ENCODE measurements around the gene SIGLEC14.

Gene SIGLEC14

GRCh38 chr19:51688671-51689571 is 42.3 kb upstream of the SIGLEC14 start:
- H3K27ac ChIP-seq (ENCODE audit: extremely low read depth, low read depth, low read length) = peak overlapping the region; percentile 91
- H3K4me1 ChIP-seq (ENCODE audit: control insufficient read depth, insufficient read depth, low read length) = peaks cover 17% of the 10 kb centered on the region
- POLR2A ChIA-PET = interaction anchor here (0.5 to 2.2 kb wide), 17 partner anchors 9 to 501 kb away, joined by 3 to 30 read pairs (median 4); partner anchors contain the start of genes PPP2R1A and ZNF175
- H3K4me3 ChIP-seq (ENCODE audit: low read depth, low read length) = peak overlapping the region; percentile 83
- CTCF ChIA-PET = interaction anchor here (0.6 to 2.6 kb wide), 8 partner anchors 9 to 145 kb away, joined by 3 to 20 read pairs (median 4); no protein-coding TSS in a partner anchor
- H3K36me3 ChIP-seq (ENCODE audit: control insufficient read depth in 2 of 2, insufficient read depth in 1 of 2, low read length in 2 of 2) = peaks cover 3 to 10% of the 10 kb centered on the region in 2 experiments; a peak in 2 of 3 replicates
- no peaks in the 10 kb centered on the region for H3K9me3 ChIP-seq (ENCODE audit: control insufficient read depth, insufficient read depth, low read depth, low read length)
- TF ChIP-seq ZNF2 (tag by site-specific recombination; IDR thresholded peaks at IDR 0.05) (peak; percentile 64; the same call in 1 of the 2 replicates), ZNF501 (tag by site-specific recombination; IDR thresholded peaks at IDR 0.05) (peak; percentile 84), ZSCAN18 (tag by site-specific recombination; IDR thresholded peaks at IDR 0.05) (peak; percentile 97), ZNF214 (tag by site-specific recombination; IDR thresholded peaks at IDR 0.05; ENCODE audit: borderline replicate concordance) (no peak), OVOL3 (tag by site-specific recombination; IDR thresholded peaks at IDR 0.05) (peak; percentile 70; the same call in 1 of the 2 replicates), ZNF10 (tag by site-specific recombination; IDR thresholded peaks at IDR 0.05) (no peak; the same call in 1 of the 2 replicates), ZNF24 (tag by site-specific recombination; IDR thresholded peaks at IDR 0.05) (no peak; the same call in 1 of the 2 replicates), ZNF266 (tag by site-specific recombination; IDR thresholded peaks at IDR 0.05; ENCODE audit: low read depth) (peak; percentile 59; the same call in 1 of the 2 replicates), ZNF121 (tag by site-specific recombination; IDR thresholded peaks at IDR 0.05) (peak; percentile 72; the same call in 1 of the 2 replicates), ZNF184 (tag by site-specific recombination; IDR thresholded peaks at IDR 0.05) (no peak), ZNF610 (tag by site-specific recombination; IDR thresholded peaks at IDR 0.05; ENCODE audit: borderline replicate concordance) (peak; percentile 80; the same call in 1 of the 2 replicates), ZFP41 (tag by site-specific recombination; IDR thresholded peaks at IDR 0.05; ENCODE audit: borderline replicate concordance) (no peak), KLF8 (tag by site-specific recombination; IDR thresholded peaks at IDR 0.05) (peak; percentile 96), MZF1 (tag by site-specific recombination; IDR thresholded peaks at IDR 0.05; ENCODE audit: borderline replicate concordance) (peak; percentile 71; the same call in 1 of the 2 replicates), ZNF394 (tag by site-specific recombination; IDR thresholded peaks at IDR 0.05; ENCODE audit: borderline replicate concordance) (peak; percentile 26; the same call in 1 of the 2 replicates), ZNF768 (tag by site-specific recombination; IDR thresholded peaks at IDR 0.05) (peak; percentile 41; the same call in 1 of the 2 replicates), ZNF558 (tag by site-specific recombination; IDR thresholded peaks at IDR 0.05) (no peak), ZNF530 (tag by site-specific recombination; IDR thresholded peaks at IDR 0.05; ENCODE audit: low read depth) (no peak), ZNF561 (tag by site-specific recombination; IDR thresholded peaks at IDR 0.05; ENCODE audit: borderline replicate concordance) (peak; percentile 85; the same call in 1 of the 2 replicates), ZSCAN23 (tag by site-specific recombination; IDR thresholded peaks at IDR 0.05) (peak; percentile 68; the same call in 1 of the 2 replicates), ZSCAN5A (tag by site-specific recombination; IDR thresholded peaks at IDR 0.05) (peak; percentile 62; the same call in 1 of the 2 replicates)
- TF ChIP-seq, protein P1, sequence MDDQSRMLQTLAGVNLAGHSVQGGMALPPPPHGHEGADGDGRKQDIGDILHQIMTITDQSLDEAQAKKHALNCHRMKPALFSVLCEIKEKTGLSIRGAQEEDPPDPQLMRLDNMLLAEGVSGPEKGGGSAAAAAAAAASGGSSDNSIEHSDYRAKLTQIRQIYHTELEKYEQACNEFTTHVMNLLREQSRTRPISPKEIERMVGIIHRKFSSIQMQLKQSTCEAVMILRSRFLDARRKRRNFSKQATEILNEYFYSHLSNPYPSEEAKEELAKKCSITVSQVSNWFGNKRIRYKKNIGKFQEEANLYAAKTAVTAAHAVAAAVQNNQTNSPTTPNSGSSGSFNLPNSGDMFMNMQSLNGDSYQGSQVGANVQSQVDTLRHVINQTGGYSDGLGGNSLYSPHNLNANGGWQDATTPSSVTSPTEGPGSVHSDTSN (CRISPR knock-in tag; IDR thresholded peaks at IDR 0.05) = no peak
- TF ChIP-seq, protein P2, sequence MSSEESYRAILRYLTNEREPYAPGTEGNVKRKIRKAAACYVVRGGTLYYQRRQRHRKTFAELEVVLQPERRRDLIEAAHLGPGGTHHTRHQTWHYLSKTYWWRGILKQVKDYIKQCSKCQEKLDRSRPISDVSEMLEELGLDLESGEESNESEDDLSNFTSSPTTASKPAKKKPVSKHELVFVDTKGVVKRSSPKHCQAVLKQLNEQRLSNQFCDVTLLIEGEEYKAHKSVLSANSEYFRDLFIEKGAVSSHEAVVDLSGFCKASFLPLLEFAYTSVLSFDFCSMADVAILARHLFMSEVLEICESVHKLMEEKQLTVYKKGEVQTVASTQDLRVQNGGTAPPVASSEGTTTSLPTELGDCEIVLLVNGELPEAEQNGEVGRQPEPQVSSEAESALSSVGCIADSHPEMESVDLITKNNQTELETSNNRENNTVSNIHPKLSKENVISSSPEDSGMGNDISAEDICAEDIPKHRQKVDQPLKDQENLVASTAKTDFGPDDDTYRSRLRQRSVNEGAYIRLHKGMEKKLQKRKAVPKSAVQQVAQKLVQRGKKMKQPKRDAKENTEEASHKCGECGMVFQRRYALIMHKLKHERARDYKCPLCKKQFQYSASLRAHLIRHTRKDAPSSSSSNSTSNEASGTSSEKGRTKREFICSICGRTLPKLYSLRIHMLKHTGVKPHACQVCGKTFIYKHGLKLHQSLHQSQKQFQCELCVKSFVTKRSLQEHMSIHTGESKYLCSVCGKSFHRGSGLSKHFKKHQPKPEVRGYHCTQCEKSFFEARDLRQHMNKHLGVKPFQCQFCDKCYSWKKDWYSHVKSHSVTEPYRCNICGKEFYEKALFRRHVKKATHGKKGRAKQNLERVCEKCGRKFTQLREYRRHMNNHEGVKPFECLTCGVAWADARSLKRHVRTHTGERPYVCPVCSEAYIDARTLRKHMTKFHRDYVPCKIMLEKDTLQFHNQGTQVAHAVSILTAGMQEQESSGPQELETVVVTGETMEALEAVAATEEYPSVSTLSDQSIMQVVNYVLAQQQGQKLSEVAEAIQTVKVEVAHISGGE (tag by site-specific recombination; conservative IDR thresholded peaks at IDR 0.05; ENCODE audit: low read depth) = peak; percentile 92
- TF ChIP-seq, protein P3, sequence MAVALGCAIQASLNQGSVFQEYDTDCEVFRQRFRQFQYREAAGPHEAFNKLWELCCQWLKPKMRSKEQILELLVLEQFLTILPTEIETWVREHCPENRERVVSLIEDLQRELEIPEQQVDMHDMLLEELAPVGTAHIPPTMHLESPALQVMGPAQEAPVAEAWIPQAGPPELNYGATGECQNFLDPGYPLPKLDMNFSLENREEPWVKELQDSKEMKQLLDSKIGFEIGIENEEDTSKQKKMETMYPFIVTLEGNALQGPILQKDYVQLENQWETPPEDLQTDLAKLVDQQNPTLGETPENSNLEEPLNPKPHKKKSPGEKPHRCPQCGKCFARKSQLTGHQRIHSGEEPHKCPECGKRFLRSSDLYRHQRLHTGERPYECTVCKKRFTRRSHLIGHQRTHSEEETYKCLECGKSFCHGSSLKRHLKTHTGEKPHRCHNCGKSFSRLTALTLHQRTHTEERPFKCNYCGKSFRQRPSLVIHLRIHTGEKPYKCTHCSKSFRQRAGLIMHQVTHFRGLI (tag by site-specific recombination; IDR thresholded peaks at IDR 0.05) = no peak
- TF ChIP-seq, protein P4, sequence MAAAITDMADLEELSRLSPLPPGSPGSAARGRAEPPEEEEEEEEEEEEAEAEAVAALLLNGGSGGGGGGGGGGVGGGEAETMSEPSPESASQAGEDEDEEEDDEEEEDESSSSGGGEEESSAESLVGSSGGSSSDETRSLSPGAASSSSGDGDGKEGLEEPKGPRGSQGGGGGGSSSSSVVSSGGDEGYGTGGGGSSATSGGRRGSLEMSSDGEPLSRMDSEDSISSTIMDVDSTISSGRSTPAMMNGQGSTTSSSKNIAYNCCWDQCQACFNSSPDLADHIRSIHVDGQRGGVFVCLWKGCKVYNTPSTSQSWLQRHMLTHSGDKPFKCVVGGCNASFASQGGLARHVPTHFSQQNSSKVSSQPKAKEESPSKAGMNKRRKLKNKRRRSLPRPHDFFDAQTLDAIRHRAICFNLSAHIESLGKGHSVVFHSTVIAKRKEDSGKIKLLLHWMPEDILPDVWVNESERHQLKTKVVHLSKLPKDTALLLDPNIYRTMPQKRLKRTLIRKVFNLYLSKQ (tag by site-specific recombination; IDR thresholded peaks at IDR 0.05; ENCODE audit: borderline replicate concordance) = no peak

Measured in HEK293 (cell line).